ENCODE data around the gene DRICH1. TPM values are rescaled to one million over a fixed set of nuclear protein-coding genes. Genes with fewer than 3 reads are reported as not detected.
"Not testable (repeated sequence)": the region's sequence is repeated elsewhere in the genome, so short reads cannot be mapped to it uniquely, and the experiment has no call there.

The DRICH1 gene
- total RNA-seq, 6 experiments from 2014 or later, result 0.27 to 0.47 TPM; not detected in 4

- TF ChIP-seq CTCF (IDR thresholded peaks at IDR 0.05), result no peak
- no peak for TF ChIP-seq POLR2A (IDR thresholded peaks at IDR 0.05)
- no peaks in the 10 kb centered on the region for H3K27me3 ChIP-seq
- H3K27ac ChIP-seq, result no peak overlapping the region
- intact Hi-C loops (cut with DNase I), result no loop called here
- H3K4me3 ChIP-seq, result no peak overlapping the region
- H3K9me3 ChIP-seq, result no peaks in the 10 kb centered on the region
- no peak for ATAC-seq
- no peaks in the 10 kb centered on the region for H3K4me1 ChIP-seq
- no peak for DNase-seq
- WGBS (ENCODE audit: insufficient coverage, low coverage, low lambda C conversion rate, missing lambda C conversion rate), result 88% methylated on average over 2 of the region's 2 CpGs
- H3K36me3 ChIP-seq, result no peaks in the 10 kb centered on the region
Observed at GRCh38 chr22:23622634-23623033, 9.5 kb downstream of the DRICH1 start.

DNA sequence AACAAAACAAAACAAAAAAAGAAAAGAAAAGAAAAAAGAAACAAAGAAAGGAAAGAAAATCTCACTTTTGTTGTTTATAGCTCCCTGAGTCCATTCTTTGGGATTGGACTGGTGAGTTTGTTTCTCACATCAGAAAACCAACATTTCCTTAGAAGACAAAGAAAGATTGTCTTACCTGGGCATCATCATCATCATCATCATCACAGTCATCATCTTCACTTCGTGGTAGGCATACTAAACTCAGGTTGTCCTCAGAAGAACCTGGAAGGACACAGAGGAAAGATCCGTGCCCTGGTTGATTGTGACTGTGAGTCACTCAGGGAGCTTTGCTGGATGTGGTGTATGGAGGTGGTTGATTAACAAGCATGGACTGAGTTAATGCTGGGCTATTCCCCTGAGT lies 10.2 kb downstream of the DRICH1 start:
- DNase-seq; H3K27ac ChIP-seq; H3K36me3 ChIP-seq; H3K9me3 ChIP-seq; H3K27me3 ChIP-seq; intact Hi-C loops (cut with DNase I); H3K4me3 ChIP-seq; H3K4me1 ChIP-seq; ATAC-seq: not testable (repeated sequence)
- 75% methylated on average over 2 of the region's 2 CpGs for WGBS (ENCODE audit: insufficient coverage, low coverage, low lambda C conversion rate, missing lambda C conversion rate)

DNA sequence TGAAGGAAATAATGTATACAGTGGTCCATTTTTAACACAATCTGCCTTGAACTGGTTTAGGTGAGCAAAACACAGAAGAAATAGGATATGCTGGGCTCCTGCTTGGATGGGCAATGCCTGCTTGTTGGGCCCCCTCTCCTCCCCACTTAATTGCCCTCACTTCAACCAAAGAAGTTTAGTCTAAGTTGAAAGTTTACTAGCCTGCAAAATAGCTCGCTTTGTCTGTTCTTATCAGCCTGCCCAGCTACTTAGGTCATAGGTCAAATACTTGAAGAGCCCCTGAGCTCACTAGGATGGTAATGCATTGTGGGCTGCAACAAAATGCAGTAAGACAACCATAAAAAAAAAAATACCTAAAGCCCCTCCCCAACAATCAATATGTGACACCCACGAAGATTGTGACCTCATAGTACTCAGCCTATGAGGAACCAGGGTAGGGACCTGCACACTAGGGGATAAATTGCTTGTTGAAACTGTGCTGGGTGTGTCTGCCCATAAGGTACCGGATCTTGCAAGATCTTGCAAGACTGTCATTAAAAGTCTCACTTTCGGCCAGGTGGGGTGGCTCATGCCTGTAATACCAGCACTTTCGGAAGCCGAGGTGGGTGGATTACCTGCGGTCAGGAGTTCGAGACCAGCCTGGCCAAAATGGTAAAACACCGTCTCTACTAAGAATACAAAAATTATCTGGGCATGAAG lies 10.9 kb downstream of the DRICH1 start:
- Histone ChIP-seq H3K36me3 (no peaks in the 10 kb centered on the region), H3K27ac (no peak overlapping the region), H3K4me3 (no peak overlapping the region), H3K27me3 (no peaks in the 10 kb centered on the region), H3K4me1 (no peaks in the 10 kb centered on the region), H3K9me3 (no peaks in the 10 kb centered on the region)
- 83% methylated on average over 1 of the region's 9 CpGs for WGBS (ENCODE audit: insufficient coverage, low coverage, low lambda C conversion rate, missing lambda C conversion rate)
- TF ChIP-seq CTCF (IDR thresholded peaks at IDR 0.05), result no peak
- no peak for TF ChIP-seq POLR2A (IDR thresholded peaks at IDR 0.05)
- intact Hi-C loops (cut with DNase I), result no loop called here
- ATAC-seq, result no peak
- no peak for DNase-seq

- no peak overlapping the region for H3K27ac ChIP-seq
- WGBS (ENCODE audit: insufficient coverage, low coverage, low lambda C conversion rate, missing lambda C conversion rate), result 59% methylated on average over 7 of the region's 7 CpGs
Observed at GRCh38 chr22:23613193-23613972, 18.7 kb downstream of the DRICH1 start.

More at GRCh38 chr22:23613193-23613972, 18.7 kb downstream of the DRICH1 start:
- no peaks in the 10 kb centered on the region for H3K9me3 ChIP-seq
- DNase-seq, result no peak
- no peak overlapping the region for H3K4me3 ChIP-seq
- TF ChIP-seq POLR2A (IDR thresholded peaks at IDR 0.05), result no peak
- no peak for TF ChIP-seq CTCF (IDR thresholded peaks at IDR 0.05)
- intact Hi-C loops (cut with DNase I), result no loop called here
- H3K27me3 ChIP-seq, result no peaks in the 10 kb centered on the region
- H3K4me1 ChIP-seq, result no peaks in the 10 kb centered on the region
- no peaks in the 10 kb centered on the region for H3K36me3 ChIP-seq
- ATAC-seq, result no peak

Data from right lobe of liver (tissue), 6 donors.